ENCODE measurements around the gene POMT2.
"Not testable (repeated sequence)": the region's sequence is repeated elsewhere in the genome, so short reads cannot be mapped to it uniquely, and the experiment has no call there.

- not testable (repeated sequence) for TF ChIP-seq POLR2A (IDR thresholded peaks at IDR 0.05; ENCODE audit: low read depth, low read length); TAF1 (IDR thresholded peaks at IDR 0.05; ENCODE audit: borderline replicate concordance, low read depth, low read length)
Observed at GRCh38 chr14:77280921-77281320, 39.8 kb downstream of the POMT2 start.

Measured in GM12892 (cell line).